ENCODE results near the gene MCCC1. TPM values are rescaled to one million over a fixed set of nuclear protein-coding genes. Genes with fewer than 3 reads are reported as not detected.
A peak's percentile ranks its signal among the peaks of the same experiment; 100 is the strongest.

MCCC1 gene
- total RNA-seq, 2 experiments from 2014 or later: 23.5 to 27.5 TPM

DNA sequence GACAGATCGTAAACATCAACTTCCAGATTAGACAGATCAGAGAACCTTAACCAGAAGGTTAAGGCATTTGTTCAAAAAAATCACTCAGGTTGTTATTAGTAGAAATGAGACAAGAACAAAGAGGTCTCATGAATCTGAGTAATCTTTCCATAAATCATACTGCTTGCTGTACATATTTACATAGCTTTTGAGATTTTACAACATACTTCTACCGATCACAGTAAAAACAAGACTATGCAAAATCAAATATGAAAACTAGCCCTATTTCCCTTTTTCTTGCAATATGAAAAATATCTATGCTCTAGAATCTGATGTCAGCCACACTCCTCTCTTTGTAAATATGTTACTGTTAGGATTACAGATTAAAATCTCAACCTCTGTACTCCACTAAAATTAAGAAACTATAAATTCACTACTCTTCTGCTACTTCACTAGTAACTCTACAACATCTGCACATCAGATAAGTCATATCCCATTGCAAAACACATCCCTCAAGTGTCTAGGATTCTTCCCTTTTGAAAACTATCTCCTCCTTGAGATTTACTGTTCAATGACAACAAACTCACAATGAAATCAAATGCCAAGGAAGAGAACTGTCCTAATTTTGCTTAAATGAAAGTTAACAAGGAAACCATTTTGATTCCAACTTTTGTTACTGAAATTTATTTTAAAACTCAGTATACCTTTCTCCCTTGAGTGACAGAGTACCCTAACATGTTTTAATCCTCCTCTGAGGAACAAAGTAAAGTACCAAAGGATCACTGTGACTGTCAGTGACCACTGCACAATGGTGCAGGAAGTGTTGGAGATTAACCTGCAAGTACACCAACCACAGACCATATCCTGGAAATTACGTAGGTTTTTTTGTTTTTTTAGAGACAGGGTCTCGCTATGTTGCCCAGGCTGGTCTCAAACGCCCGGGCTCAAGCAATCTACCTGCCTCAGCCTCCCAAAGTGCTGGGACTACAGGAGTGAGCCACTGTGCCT is 131.8 kb downstream of the MCCC1 start:
- ChIA-PET CTCF (interaction anchor here (2.3 kb wide), 1 partner anchor 57 kb away, joined by 11 read pairs; no protein-coding TSS in a partner anchor), POLR2A (interaction anchor here (1.1 kb wide), 1 partner anchor 13 kb away, joined by 3 read pairs; no protein-coding TSS in a partner anchor)
- peak; percentile 42 for DNase-seq
- peaks cover 60% of the 10 kb centered on the region for H3K4me1 Mint-ChIP-seq
- peak overlapping the region; percentile 77 for H3K27ac Mint-ChIP-seq
- H3K36me3 Mint-ChIP-seq (ENCODE audit: low read depth): peaks cover 30% of the 10 kb centered on the region
- H3K27me3 Mint-ChIP-seq: no peaks in the 10 kb centered on the region
- H3K9me3 Mint-ChIP-seq: no peaks in the 10 kb centered on the region
- H3K4me3 Mint-ChIP-seq: peak overlapping the region; percentile 31

GRCh38 chr3:182965861-182966366 is 133.4 kb downstream of the MCCC1 start:
- CTCF ChIA-PET: no interaction called here

More at GRCh38 chr3:182965861-182966366, 133.4 kb downstream of the MCCC1 start:
- Mint-ChIP-seq H3K4me1 (peaks cover 57% of the 10 kb centered on the region), H3K27me3 (no peaks in the 10 kb centered on the region), H3K9me3 (no peaks in the 10 kb centered on the region), H3K36me3 (ENCODE audit: low read depth) (peaks cover 31% of the 10 kb centered on the region), H3K4me3 (no peak overlapping the region), H3K27ac (peak overlapping the region; percentile 44)
- no peak for DNase-seq
- POLR2A ChIA-PET: interaction anchor here (1.0 kb wide), 1 partner anchor 19 kb away, joined by 3 read pairs; no protein-coding TSS in a partner anchor

Other genes starting within 250 kb of the MCCC1 start
- gene DCUN1D1, start 119.0 kb downstream of the MCCC1 start, total RNA-seq: 10 to 100 TPM; 60.2 to 63.1 TPM
- 10 to 100 TPM; 13.6 to 13.8 TPM for gene LAMP3, start 63.2 kb upstream of the MCCC1 start, total RNA-seq
- gene B3GNT5, start 153.8 kb upstream of the MCCC1 start, total RNA-seq: under 1 TPM; 0.60 to 0.78 TPM

Measured in activated CD4-positive, alpha-beta memory T cell treated with anti-CD3 and anti-CD28 coated beads, Interleukin-2, amount 10 ng/mL, durations not matched to agents 7 days and 5 days (primary cell).